ENCODE data around the gene CATSPERE. TPM values are rescaled to one million over a fixed set of nuclear protein-coding genes. Genes with fewer than 3 reads are reported as not detected.

The CATSPERE gene
- total and polyA plus RNA-seq, 2 donors (not counting 3 experiments of a cell fraction or from before 2014, with no cell fraction given) = 0.61 to 1.9 TPM

GRCh38 chr1:244442850-244443249 lies 18.2 kb upstream of the CATSPERE start:
- POLR2A ChIA-PET = no interaction called here
- H3K79me2 ChIP-seq (ENCODE audit: control insufficient read depth, insufficient read depth, low read length) = peaks cover 93% of the 10 kb centered on the region
- TF ChIP-seq MYC (IDR thresholded peaks at IDR 0.05; ENCODE audit: low read depth, low read length) (no peak), JUN (IDR thresholded peaks at IDR 0.05; ENCODE audit: borderline replicate concordance, insufficient read depth, insufficient read length, low read depth) (no peak), EZH2 (IDR thresholded peaks at IDR 0.05; ENCODE audit: borderline replicate concordance, low read depth, low read length, severe bottlenecking) (no peak), MAX (IDR thresholded peaks at IDR 0.05; ENCODE audit: insufficient read depth, insufficient read length) (no peak), POLR2AphosphoS5 (IDR thresholded peaks at IDR 0.05; ENCODE audit: insufficient read depth, low read depth, low read length) (no peak), CTCF (IDR thresholded peaks at IDR 0.05; ENCODE audit: extremely low read depth in 1 of 2, insufficient read depth in 1 of 2, low read depth in 1 of 2, low read length in 2 of 2) (no peak), POLR2A (IDR thresholded peaks at IDR 0.05; ENCODE audit: low read depth, low read length) (no peak), FOS (IDR thresholded peaks at IDR 0.05; ENCODE audit: borderline replicate concordance, insufficient read depth, low read length) (no peak)
- H3K4me2 ChIP-seq (ENCODE audit: insufficient read depth, low read length) = no peak overlapping the region
- no peak overlapping the region for H3K27ac ChIP-seq (ENCODE audit: insufficient read depth, low read depth, low read length)
- H3K9me3 ChIP-seq (replicated peaks; ENCODE audit: control insufficient read depth, insufficient read depth, low read length) = no peaks in the 10 kb centered on the region
- peaks cover 2% of the 10 kb centered on the region for H3K9me1 ChIP-seq (replicated peaks; ENCODE audit: control insufficient read depth, extremely low read depth, insufficient read depth, low read length)
- dilution Hi-C loops (cut with MboI; ENCODE audit: extremely low pct_ligation_motif_present, low sequenced_read_pairs) (no loop called here), intact Hi-C loops (cut with micrococcal nuclease) (loop anchor here (10.0 kb wide), 1 partner anchor 598 kb away; no protein-coding TSS in a partner anchor)
- H3K27me3 ChIP-seq (ENCODE audit: control insufficient read depth in 2 of 2, insufficient read depth in 2 of 2, low read length in 2 of 2) = no peaks in the 10 kb centered on the region
- no peak overlapping the region for H3K9ac ChIP-seq (replicated peaks; ENCODE audit: extremely low read depth, insufficient read depth, low read length)
- peaks cover 0 to 4% of the 10 kb centered on the region in 2 experiments for H3K36me3 ChIP-seq (ENCODE audit: control insufficient read depth in 2 of 2, extremely low read depth in 1 of 2, insufficient read depth in 2 of 2, low read length in 2 of 2)
- peaks cover 43% of the 10 kb centered on the region for H3K4me1 ChIP-seq (ENCODE audit: control insufficient read depth, extremely low read depth, insufficient read depth, low read length)
- H2AFZ ChIP-seq (ENCODE audit: low read depth, low read length) = no peak overlapping the region
- no peak overlapping the region for H3K4me3 ChIP-seq (replicated peaks in 1 of 3; ENCODE audit: insufficient read depth in 1 of 3, low read depth in 1 of 3, low read length in 3 of 3)
- CTCF ChIA-PET = no interaction called here
- BruUV-seq (replicated peaks) = no TSS peak
- no peak for FAIRE-seq
- no peaks in the 10 kb centered on the region for H4K20me1 ChIP-seq (replicated peaks; ENCODE audit: control insufficient read depth, extremely low read depth, insufficient read depth, low read length)
- no peak for DNase-seq (ENCODE audit: low read depth, low spot score)

Data from endothelial cell of umbilical vein (primary cell).